Natural killer cell (primary cell): ENCODE data around the gene CBARP. TPM values are rescaled to one million over a fixed set of nuclear protein-coding genes. Genes with fewer than 3 reads are reported as not detected.

Source experiments
- ATAC-seq, 3 donors: fragments of 150-1000 bp in 2 of 3; fragments of 200-7000 bp in 1 of 3; cut with Tn5 transposase; 1 replicate in 1 of 3; 2 replicates in 2 of 3; pipeline ENCODE4 v1.10.0; 2021; ENCODE audit warnings: mild to moderate bottlenecking in 2 of 3, moderate library complexity in 2 of 3
- DNase-seq, 2 donors: peaks; one replicate each; pipeline versions ENCODE4 v3.0.0 to v3.0.0-alpha.2; 2013 to 2021; ENCODE audit warnings: mixed read lengths in 1 of 2
- H3K27ac ChIP-seq: one replicate; pipeline ENCODE4 v1.5.1; 2013; ENCODE audit warnings: mild to moderate bottlenecking, low read length
- H3K27me3 ChIP-seq: one replicate; pipeline ENCODE4 v1.6.1; 2013; ENCODE audit warnings: low read length; ENCODE audit not compliant: control insufficient read depth, insufficient read depth
- H3K36me3 ChIP-seq: one replicate; pipeline ENCODE4 v1.6.1; 2013; ENCODE audit warnings: low read length; ENCODE audit not compliant: control insufficient read depth, insufficient read depth
- H3K4me1 ChIP-seq: one replicate; pipeline ENCODE4 v1.6.1; 2013; ENCODE audit warnings: low read length; ENCODE audit not compliant: control insufficient read depth, insufficient read depth
- H3K4me3 ChIP-seq: one replicate; pipeline ENCODE4 v1.5.1; 2013; ENCODE audit warnings: low read length
- H3K9me3 ChIP-seq: one replicate; pipeline ENCODE4 v1.6.1; 2013; ENCODE audit warnings: low read length; ENCODE audit not compliant: control insufficient read depth, insufficient read depth
- H3K27ac Mint-ChIP-seq, 2 donors: one replicate each; pipeline ENCODE4 v1.8.0; 2022; ENCODE audit warnings: mild to moderate bottlenecking in 2 of 2, mixed read lengths in 2 of 2, moderate library complexity in 1 of 2
- H3K27me3 Mint-ChIP-seq, 2 donors: one replicate each; pipeline ENCODE4 v1.8.0; 2022; ENCODE audit warnings: low read depth in 2 of 2, mixed read lengths in 2 of 2
- H3K36me3 Mint-ChIP-seq: one replicate; pipeline ENCODE4 v1.8.0; 2022; ENCODE audit warnings: mixed read lengths
- H3K4me1 Mint-ChIP-seq, 2 donors: one replicate each; pipeline ENCODE4 v1.8.0; 2022; ENCODE audit warnings: mixed read lengths in 2 of 2
- H3K4me3 Mint-ChIP-seq: one replicate; pipeline ENCODE4 v1.8.0; 2022; ENCODE audit warnings: mild to moderate bottlenecking, moderate library complexity, mixed read lengths
- H3K9me3 Mint-ChIP-seq, 2 donors: one replicate each; pipeline ENCODE4 v1.8.0; 2022; ENCODE audit warnings: mixed read lengths in 2 of 2
- CTCF ChIP-seq: fragments of 200-600 bp; IDR thresholded peaks from one replicate; pipeline ENCODE4 v1.8.0; 2022; ENCODE audit warnings: antibody characterized with exemption
- WGBS: methylation state at CpG from one replicate; pipeline ENCODE4 v1.1.7; 2013; ENCODE audit warnings: missing lambda C conversion rate; ENCODE audit not compliant: insufficient coverage; 5-methylcytosine and 5-hydroxymethylcytosine counted together
- intact Hi-C: fragments of 100-400 bp; cut with micrococcal nuclease; formaldehyde crosslinking; loops from one replicate; pipeline ENCODE4 v1.14.2; 2022
- total RNA-seq, 4 donors: library from RNA; stranded (reverse); fragments of 120-200 nt in 1 of 4; gene quantifications; one replicate each; pipeline versions ENCODE4 v1.2.3 to v1.2.4, GENCODE V29; 2013 to 2022

Gene CBARP
- under 1 TPM in 2 of 3 donors, not detected in 1; 0.14 to 0.41 TPM for total RNA-seq
- not detected for total RNA-seq (2013)

GRCh38 chr19:1237754-1238368, at the start of gene CBARP:
Gene CBARP, minus strand, starts transcription at chr19:1238005. Its CDS starts 1,905 bp downstream, at chr19:1236100.
- peak within 1 kb of the TSS; percentile 67 to 86 for H3K27ac Mint-ChIP-seq
- TF ChIP-seq CTCF = no peak
- intact Hi-C loops = no loop called here
- no peaks in the 10 kb centered on the region for H3K9me3 Mint-ChIP-seq
- H3K4me1 Mint-ChIP-seq = peaks cover 16 to 28% of the 10 kb centered on the region in 2 donors
- Histone ChIP-seq H3K4me1 (peaks cover 43% of the 10 kb centered on the region), H3K27ac (no peak within 1 kb of the TSS), H3K27me3 (peaks cover 18% of the 10 kb centered on the region), H3K9me3 (no peaks in the 10 kb centered on the region), H3K4me3 (peak within 1 kb of the TSS; percentile 10), H3K36me3 (no peaks in the 10 kb centered on the region)
- ATAC-seq (no peak), DNase-seq (peak in 1 of 2 donors; percentile 64)
- peaks cover 10 to 14% of the 10 kb centered on the region in 2 donors for H3K27me3 Mint-ChIP-seq
- H3K4me3 Mint-ChIP-seq = peak within 1 kb of the TSS; percentile 84
- no peaks in the 10 kb centered on the region for H3K36me3 Mint-ChIP-seq
- WGBS = under 1% methylated on average over 87 of the region's 87 CpGs

- peaks cover 0 to 11% of the 10 kb centered on the region in 2 donors for H3K4me1 Mint-ChIP-seq
- H3K27ac Mint-ChIP-seq = no peak overlapping the region
- no peaks in the 10 kb centered on the region for H3K36me3 Mint-ChIP-seq
- peak overlapping the region; percentile 64 for H3K4me3 Mint-ChIP-seq
- Histone ChIP-seq H3K36me3 (no peaks in the 10 kb centered on the region), H3K27me3 (peaks cover 22% of the 10 kb centered on the region), H3K4me3 (no peak overlapping the region), H3K9me3 (no peaks in the 10 kb centered on the region), H3K4me1 (peaks cover 10% of the 10 kb centered on the region), H3K27ac (no peak overlapping the region)
- no peaks in the 10 kb centered on the region for H3K9me3 Mint-ChIP-seq
- ATAC-seq (no peak), DNase-seq (no peak)
- peaks cover 12 to 27% of the 10 kb centered on the region in 2 donors for H3K27me3 Mint-ChIP-seq
- intact Hi-C loops = no loop called here
- TF ChIP-seq CTCF = no peak
- WGBS = 44% methylated on average over 38 of the region's 38 CpGs
Measured at GRCh38 chr19:1286487-1287353, 48.9 kb upstream of the CBARP start.

GRCh38 chr19:1285737-1286360, 48.0 kb upstream of the CBARP start, which contains the start of gene EFNA2:
Gene EFNA2, plus strand, starts transcription at chr19:1285873. Its CDS starts 296 bp downstream, at chr19:1286169.
- H3K4me3 ChIP-seq = no peak within 1 kb of the TSS
- peaks cover 10% of the 10 kb centered on the region for H3K4me1 ChIP-seq
- Mint-ChIP-seq H3K36me3 (no peaks in the 10 kb centered on the region), H3K4me1 (peaks cover 0 to 14% of the 10 kb centered on the region in 2 donors), H3K9me3 (no peaks in the 10 kb centered on the region), H3K4me3 (peak within 1 kb of the TSS; percentile 64), H3K27ac (no peak within 1 kb of the TSS), H3K27me3 (peaks cover 12 to 27% of the 10 kb centered on the region in 2 donors)
- no peak for TF ChIP-seq CTCF
- H3K27me3 ChIP-seq = peaks cover 22% of the 10 kb centered on the region
- intact Hi-C loops = no loop called here
- H3K9me3 ChIP-seq = no peaks in the 10 kb centered on the region
- DNase-seq = no peak
- H3K27ac ChIP-seq = no peak within 1 kb of the TSS
- ATAC-seq = peak in 2 of 3 donors; percentile 24 to 44
- under 1% methylated on average over 113 of the region's 113 CpGs for WGBS
- no peaks in the 10 kb centered on the region for H3K36me3 ChIP-seq
